HG03521 (cell line): ENCODE results near the gene ABCA3.
A peak's percentile ranks its signal among the peaks of the same experiment; 100 is the strongest.
"Not testable (repeated sequence)": the region's sequence is repeated elsewhere in the genome, so short reads cannot be mapped to it uniquely, and the experiment has no call there.

Experiments used
- ATAC-seq: cut with Tn5 transposase; IDR thresholded peaks from one replicate; pipeline ENCODE4 v1.9.1; 2021; ENCODE audit warnings: mild to moderate bottlenecking, moderate library complexity; ENCODE audit not compliant: unreplicated experiment

The ABCA3 gene

GRCh38 chr16:2340564-2341455 is at the start of gene ABCA3:
Gene ABCA3, minus strand, starts transcription at chr16:2340728. Its CDS starts 14,262 bp downstream, at chr16:2326466.
- ATAC-seq: peak; percentile 81

- ATAC-seq: no peak
These were observed 48.4 kb upstream of the ABCA3 start for GRCh38 chr16:2388875-2389433.

GRCh38 chr16:2388139-2388874 is 47.8 kb upstream of the ABCA3 start:
- no peak for ATAC-seq

- no peak for ATAC-seq
These were observed 46.5 kb upstream of the ABCA3 start for GRCh38 chr16:2386990-2387389.

DNA sequence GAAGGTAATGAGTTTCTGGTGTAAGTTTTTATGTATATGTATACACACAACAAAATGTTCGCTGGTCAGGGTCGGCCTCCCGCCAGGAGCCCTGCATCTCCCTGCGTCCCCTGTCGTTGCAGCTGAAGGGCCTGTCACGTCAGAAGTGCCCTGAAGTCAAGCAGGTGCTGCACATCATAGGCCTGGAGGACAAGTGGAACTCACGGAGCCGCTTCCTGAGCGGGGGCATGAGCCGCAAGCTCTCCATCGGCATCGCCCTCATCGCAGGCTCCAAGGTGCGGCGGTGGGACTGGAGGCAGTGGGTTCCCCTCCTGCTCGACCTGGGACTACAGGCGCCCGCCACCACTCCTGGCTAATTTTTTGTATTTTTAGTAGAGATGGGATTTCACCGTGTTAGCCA is 45.5 kb upstream of the ABCA3 start:
- ATAC-seq: not testable (repeated sequence)

DNA sequence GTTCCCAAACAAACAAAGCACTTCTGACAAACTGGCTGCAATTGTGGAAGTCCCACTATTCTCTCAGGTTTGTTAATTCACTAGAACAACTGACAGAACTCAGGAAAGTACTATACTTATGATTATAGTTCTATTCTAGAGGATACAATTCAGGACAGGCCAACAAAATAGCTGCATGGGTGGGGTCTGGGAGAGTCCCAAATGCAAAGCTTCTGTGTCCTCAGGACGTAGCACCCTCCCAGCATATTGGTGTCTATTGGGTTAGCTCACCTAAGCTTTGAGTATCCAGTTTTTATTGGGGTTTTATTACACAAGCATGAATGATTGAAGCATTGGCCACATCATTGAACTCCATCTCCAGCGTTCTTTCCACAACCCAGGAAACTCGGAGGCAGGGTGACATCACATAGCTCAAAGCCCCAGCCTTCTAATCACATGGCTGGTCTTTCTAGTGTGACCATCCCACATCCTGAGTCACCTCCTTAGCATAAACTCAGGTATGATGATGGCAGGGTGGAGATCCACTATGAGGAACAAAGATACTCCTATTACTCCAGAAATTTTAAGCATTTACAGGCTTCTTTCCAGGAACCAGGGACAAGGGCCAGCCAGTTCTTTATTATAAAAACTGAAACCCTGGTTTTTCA is 44.8 kb upstream of the ABCA3 start:
- no peak for ATAC-seq

GRCh38 chr16:2384426-2384825 is 43.9 kb upstream of the ABCA3 start:
- no peak for ATAC-seq

DNA sequence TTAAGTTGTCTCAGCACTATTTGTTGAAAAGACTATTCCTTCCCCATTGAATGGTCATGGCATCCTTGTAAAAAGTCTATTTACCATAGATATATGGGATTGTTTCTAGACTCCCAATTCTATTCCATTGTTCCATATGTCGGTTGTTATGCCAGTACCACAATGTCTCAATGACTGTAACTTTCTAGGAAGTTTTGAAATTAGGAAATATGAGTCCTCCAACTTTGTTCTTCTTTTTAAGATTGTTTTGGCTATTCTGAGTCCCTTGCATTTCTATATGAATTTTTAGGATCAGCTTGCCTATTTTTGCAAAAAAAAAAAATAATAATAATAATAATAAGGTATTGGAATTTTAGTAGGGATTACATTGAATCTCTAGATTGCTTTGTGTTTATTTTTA is 43.0 kb upstream of the ABCA3 start:
- no peak for ATAC-seq

- no peak for ATAC-seq
These were observed 34.1 kb upstream of the ABCA3 start for GRCh38 chr16:2374644-2375043.

DNA sequence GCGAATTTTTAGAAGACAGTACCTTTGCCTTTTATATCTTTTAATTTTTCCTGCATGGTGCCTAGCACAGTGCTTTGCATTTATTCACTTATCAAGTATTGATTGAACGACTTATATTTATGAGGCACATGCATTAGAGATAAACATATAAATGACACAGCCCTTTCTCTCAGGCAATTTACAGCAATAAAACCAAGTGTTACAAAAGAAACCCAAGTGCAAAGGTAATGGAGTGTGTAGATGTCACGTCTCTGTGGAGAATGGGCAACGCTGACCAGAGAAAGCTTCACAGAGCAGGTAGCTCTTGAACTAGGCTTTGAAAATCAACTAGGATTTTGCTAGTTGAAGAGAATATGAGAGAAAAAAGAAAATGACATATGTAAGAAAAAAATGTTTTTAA is 32.6 kb upstream of the ABCA3 start:
- no peak for ATAC-seq

- no peak for ATAC-seq
These were observed 32.2 kb upstream of the ABCA3 start for GRCh38 chr16:2372684-2373083.

GRCh38 chr16:2371421-2371820 is 30.9 kb upstream of the ABCA3 start:
- ATAC-seq: no peak

- ATAC-seq: no peak
These were observed 30.2 kb upstream of the ABCA3 start for GRCh38 chr16:2370721-2371120.

DNA sequence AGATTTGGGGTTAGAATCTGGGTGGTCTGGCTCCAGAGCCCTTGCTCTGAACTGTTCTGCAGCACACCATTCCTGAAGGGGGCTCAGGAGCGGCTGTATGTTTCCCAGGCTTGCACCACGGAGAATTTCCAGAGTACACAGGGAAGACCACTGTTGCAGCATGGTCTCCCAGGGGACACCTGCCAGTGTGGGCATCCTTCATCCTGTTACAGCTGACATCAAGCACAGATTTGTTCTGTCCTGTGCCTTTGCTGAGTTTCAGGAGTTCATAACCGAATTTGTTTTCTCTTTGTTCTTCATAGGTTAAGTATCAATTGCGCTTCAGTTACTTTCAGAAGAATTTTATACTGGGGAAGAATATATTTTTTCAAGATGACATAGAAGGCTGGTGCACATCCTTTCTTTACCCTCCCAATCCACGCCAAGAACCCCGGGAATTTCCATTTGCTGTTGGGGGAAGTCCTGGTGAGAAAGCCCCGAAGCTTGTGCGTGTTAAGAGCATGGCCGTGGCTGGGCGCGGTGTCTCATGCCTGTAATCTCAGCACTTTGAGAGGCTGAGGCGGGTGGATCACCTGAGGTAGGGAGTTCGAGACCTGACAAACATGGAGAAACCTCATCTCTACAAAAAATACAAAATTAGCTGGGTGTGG is 26.3 kb upstream of the ABCA3 start:
- ATAC-seq: no peak

DNA sequence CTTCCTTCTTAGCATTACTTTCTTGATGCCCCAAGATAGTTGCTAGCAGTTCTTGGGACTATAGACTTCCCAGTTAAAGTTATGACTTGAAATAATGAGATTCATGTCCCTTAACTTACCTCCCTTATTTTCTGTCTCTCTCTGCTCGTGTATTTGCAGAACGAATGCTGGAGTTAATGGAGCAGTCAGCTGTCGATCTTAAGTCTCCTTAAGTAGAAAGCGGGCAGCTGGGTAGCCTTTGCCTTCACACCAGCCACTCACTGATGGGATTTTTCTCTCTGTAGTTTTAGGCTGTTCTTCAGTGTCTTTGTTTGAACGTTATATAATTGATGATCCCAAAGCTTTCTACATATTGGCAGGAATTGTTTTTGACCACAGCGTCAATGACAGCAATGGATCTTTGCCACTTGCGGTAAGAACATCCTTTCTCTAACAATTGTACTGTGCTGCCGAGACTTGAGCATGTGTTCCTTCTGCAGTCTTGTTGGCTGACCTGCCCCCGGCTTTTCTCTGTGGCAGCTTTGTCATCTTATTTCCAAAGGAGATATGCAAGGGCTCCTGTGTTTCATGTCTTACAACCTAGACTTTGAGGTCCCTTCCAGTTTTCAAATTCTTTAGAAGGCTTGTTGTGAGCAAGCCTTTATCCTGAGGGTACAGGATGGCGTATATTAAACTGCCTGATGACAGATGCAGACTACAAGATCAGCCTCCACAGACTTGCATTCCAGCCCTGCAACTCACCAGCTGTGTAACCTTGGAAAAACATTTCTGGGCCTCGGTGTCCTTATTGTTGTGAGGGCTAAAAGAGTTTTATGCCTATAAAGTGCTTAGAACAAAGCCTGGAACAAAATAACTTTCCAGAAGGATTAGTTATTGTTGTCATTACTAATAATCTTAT is 25.1 kb upstream of the ABCA3 start:
- ATAC-seq: no peak

DNA sequence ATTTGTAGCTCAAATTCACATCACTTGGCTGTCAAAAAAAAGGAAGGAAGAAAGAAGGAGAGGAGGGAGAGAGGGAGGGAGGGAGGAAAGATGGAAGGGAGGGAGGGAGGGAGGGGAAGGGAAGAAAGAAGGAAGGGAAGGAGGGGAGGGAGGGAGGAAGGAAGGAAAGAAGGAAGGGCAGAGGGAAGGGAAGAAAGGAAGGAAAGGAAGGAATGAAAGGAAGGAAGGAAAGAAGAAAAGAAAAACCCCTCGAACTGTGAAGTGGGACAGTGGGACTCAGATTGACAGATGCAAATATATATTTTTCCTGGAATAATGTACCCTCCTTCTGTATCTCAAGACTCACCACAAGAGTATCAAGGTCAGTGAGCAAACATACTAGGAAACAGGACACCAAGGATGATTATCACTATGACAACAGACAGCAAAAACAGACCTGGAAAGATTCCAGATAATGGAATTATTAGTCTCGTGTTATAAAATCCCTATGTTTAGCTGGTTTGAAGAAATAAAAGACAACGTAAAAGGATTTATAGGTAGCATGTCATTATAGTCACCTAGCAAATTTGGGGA is 24.2 kb upstream of the ABCA3 start:
- ATAC-seq: no peak

- no peak for ATAC-seq
These were observed 21.7 kb upstream of the ABCA3 start for GRCh38 chr16:2362218-2362617.

DNA sequence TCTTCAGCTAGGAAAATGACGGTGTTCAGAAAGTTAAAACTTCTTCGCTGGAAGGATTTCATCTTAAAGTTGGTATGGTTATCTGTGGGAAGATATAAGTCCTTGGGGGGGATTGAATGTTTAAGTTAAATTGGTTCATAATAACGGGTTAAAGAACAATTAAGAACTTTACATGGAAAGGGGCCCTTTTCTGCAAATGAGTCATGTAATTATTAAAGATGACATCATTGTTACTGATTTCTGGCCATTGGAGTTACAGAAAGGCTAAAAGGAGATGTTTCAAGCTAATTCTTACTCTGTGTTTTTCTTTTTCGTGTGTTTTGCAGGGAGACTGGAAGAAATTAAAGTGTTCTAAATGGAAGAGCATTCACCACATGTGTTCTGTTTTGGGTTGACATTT is 20.6 kb upstream of the ABCA3 start:
- ATAC-seq: no peak

DNA sequence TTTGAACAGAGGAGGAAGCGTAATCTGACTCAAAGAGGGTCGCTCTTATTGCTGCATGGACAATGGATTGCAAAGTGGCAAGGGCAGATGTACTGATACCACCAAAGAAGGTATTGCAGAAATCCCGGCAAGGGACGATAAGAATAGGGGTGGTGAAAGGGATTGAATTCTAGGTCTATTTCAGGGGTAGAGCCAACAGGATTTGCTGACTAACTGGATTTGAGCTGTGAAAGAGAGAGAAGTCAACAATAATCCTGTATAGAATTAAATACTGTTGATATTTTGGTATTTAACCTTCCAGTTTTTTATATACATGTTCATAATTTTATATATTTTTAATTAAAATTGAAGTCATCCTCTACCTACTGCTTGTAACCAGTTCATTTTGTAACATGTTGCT is 19.4 kb upstream of the ABCA3 start:
- ATAC-seq: no peak
